Endodermal cell (in vitro differentiated cells): ENCODE data around the gene JAKMIP2. TPM values are rescaled to one million over a fixed set of nuclear protein-coding genes. Genes with fewer than 3 reads are reported as not detected.

ENCODE experiments used
- DNase-seq: peaks from one replicate; pipeline ENCODE4 v3.0.0-alpha.2; 2017
- H3K27ac ChIP-seq: 2 replicates; pipeline ENCODE4 v1.5.1; 2013; ENCODE audit warnings: mild to moderate bottlenecking, low read depth, low read length, moderate library complexity
- H3K27me3 ChIP-seq: 2 replicates; pipeline ENCODE4 v1.6.1; 2013; ENCODE audit warnings: mild to moderate bottlenecking, low read length, moderate library complexity; ENCODE audit not compliant: insufficient read depth, control insufficient read depth, poor library complexity, severe bottlenecking
- H3K36me3 ChIP-seq: 2 replicates; pipeline ENCODE4 v1.7.0; 2013; ENCODE audit warnings: mild to moderate bottlenecking, low read length, moderate library complexity; ENCODE audit not compliant: control insufficient read depth, insufficient read depth
- H3K4me1 ChIP-seq: one replicate; pipeline ENCODE4 v1.7.0; 2013; ENCODE audit warnings: low read length; ENCODE audit not compliant: control insufficient read depth, insufficient read depth
- H3K4me3 ChIP-seq: 2 replicates; pipeline ENCODE4 v1.5.1; 2013; ENCODE audit warnings: mild to moderate bottlenecking, low read length, moderate library complexity
- H3K9ac ChIP-seq: 2 replicates; pipeline ENCODE4 v1.6.1; 2013; ENCODE audit warnings: mild to moderate bottlenecking, low read length, moderate library complexity; ENCODE audit not compliant: poor library complexity, severe bottlenecking; ENCODE audit errors: extremely low read depth
- H3K9me3 ChIP-seq: 2 replicates; pipeline ENCODE4 v1.6.1; 2013; ENCODE audit warnings: mild to moderate bottlenecking, low read length, moderate library complexity; ENCODE audit not compliant: control insufficient read depth
- H3K27ac Mint-ChIP-seq: 2 replicates; pipeline ENCODE4 v1.8.0; 2020; ENCODE audit warnings: mixed read lengths
- H3K27me3 Mint-ChIP-seq: 2 replicates; pipeline ENCODE4 v1.8.0; 2021; ENCODE audit warnings: mild to moderate bottlenecking, mixed read lengths; ENCODE audit not compliant: insufficient read depth
- H3K36me3 Mint-ChIP-seq: 2 replicates; pipeline ENCODE4 v1.8.0; 2020; ENCODE audit warnings: low read depth, mixed read lengths
- H3K4me1 Mint-ChIP-seq: 2 replicates; pipeline ENCODE4 v1.8.0; 2020; ENCODE audit warnings: mixed read lengths
- H3K4me3 Mint-ChIP-seq: 2 replicates; pipeline ENCODE4 v1.8.0; 2020; ENCODE audit warnings: mild to moderate bottlenecking, moderate library complexity, mixed read lengths
- H3K9me3 Mint-ChIP-seq: 2 replicates; pipeline ENCODE4 v1.8.0; 2020; ENCODE audit warnings: mild to moderate bottlenecking, mixed read lengths
- CTCF ChIP-seq: fragments of 200-600 bp; sonication (generic); conservative IDR thresholded peaks from 2 replicates; pipeline ENCODE4 v1.5.0; 2021; ENCODE audit warnings: antibody characterized with exemption, mild to moderate bottlenecking
- WGBS, 2 experiments: methylation state at CpG; one replicate each; pipeline versions ENCODE4 v1.1.5 to v1.1.7; 2013; ENCODE audit warnings: missing lambda C conversion rate in 2 of 2, mixed read lengths in 1 of 2; ENCODE audit not compliant: insufficient coverage in 1 of 2, insufficient read length in 1 of 2; 5-methylcytosine and 5-hydroxymethylcytosine counted together
- total RNA-seq, 2 donors: library from RNA; stranded (reverse); fragmentation: NEBNext Ultra II Directional in 1 of 2; extraction: Animal tissue kit (Norgen Biotek cat#: 25700) in 1 of 2; gene quantifications; 2 replicates in 1 of 2; 3 replicates in 1 of 2; pipeline ENCODE4 v1.2.1, GENCODE V29; 2021

Gene JAKMIP2
- total RNA-seq, 2 donors from 2014 or later = 6.9 to 16.7 TPM

DNA sequence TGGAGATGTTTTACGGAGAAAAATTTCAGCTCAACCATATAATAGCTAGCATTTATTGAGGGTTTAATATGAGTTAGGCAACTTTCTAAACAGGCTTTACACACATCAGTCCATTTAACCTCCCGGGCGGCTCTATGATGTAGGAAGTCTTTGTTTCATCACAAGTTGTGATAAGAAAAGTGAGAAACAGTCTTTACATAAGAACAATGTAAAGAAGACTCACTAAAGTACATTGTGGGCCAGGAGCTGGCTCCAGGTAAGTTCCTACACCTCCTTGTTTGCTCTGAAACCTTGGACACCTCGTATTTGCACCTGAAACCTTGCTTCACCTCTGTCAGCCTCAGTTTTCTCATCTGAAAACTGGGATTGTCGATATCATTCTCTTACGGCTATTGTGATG lies 116.1 kb downstream of the JAKMIP2 start:
- no peak for TF ChIP-seq CTCF
- H3K4me1 ChIP-seq = peaks cover 4% of the 10 kb centered on the region
- no peak overlapping the region for H3K27ac ChIP-seq
- Mint-ChIP-seq H3K4me1 (peaks cover 8% of the 10 kb centered on the region), H3K9me3 (peaks cover 2% of the 10 kb centered on the region), H3K27ac (no peak overlapping the region), H3K36me3 (peaks cover 8% of the 10 kb centered on the region), H3K4me3 (no peak overlapping the region), H3K27me3 (peaks cover 2% of the 10 kb centered on the region)
- WGBS, 2 experiments = 95% methylated on average over 4 of the region's 6 CpGs; no CpG with 5 or more reads in 1 of the 2 experiments
- H3K36me3 ChIP-seq = no peaks in the 10 kb centered on the region
- no peaks in the 10 kb centered on the region for H3K27me3 ChIP-seq
- H3K4me3 ChIP-seq = no peak overlapping the region
- H3K9me3 ChIP-seq = no peaks in the 10 kb centered on the region
- no peak for DNase-seq
- H3K9ac ChIP-seq = no peak overlapping the region

DNA sequence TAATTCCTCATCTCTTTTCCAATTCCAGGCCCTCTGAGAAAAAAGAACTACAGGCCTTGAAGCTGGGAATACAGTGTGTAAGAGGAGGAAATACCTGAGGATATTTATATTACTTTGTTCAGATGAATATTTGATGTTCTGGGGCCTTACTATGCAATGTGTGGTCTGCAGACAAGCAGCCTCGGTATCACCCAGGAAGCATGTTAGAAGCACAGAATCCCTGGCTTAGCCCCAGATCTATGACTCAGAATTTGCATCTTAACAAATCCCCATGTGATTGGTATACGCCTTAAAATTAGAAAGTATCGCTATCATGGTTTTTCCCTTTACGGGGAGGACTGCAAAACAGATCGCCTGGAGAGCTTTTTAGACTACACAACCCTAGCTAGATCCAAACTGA lies 121.0 kb downstream of the JAKMIP2 start:
- Mint-ChIP-seq H3K27ac (no peak overlapping the region), H3K9me3 (peaks cover 3% of the 10 kb centered on the region)
- 92 to 94% methylated on average over 2 to 5 of the region's 5 CpGs for WGBS, 2 experiments

DNA sequence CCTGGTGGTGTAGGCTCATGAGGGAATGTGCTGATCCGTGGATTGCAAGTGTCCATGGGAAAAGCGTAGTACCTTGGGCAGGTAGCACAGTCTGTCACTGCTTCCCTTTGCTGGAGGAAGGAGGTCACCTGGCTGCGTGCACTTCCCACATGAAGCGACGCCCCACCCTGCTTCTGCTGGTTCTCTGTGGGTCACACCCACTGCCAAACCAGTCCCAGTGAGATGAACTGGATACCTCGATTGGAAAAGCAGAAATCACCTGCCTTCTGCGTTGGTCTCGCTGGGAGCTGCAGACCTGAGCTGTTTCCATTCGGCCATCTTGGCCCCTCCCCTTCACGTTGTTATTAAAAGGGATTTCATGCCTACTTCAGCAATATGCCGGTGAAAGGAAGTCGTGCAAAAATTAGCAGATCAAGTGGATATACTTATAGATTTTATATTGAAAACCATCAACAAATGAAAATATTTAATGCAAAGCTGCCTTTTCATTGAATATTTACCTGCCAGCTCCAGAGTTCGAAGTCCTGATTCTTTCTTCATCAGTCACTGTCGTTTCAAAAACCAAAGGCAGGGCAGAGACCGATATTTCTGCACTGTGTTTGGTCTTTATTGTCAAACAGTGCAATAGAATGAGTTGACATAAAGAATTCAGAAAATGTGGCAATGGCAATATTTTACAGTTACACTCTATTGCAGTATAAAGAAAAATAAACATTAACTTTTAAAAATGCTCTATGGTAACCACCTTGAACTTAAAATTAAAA lies 123.2 kb downstream of the JAKMIP2 start:
- H3K27me3 ChIP-seq = no peaks in the 10 kb centered on the region
- Mint-ChIP-seq H3K27me3 (peaks cover 5% of the 10 kb centered on the region), H3K36me3 (peaks cover 13% of the 10 kb centered on the region), H3K4me3 (no peak overlapping the region), H3K27ac (peak overlapping the region; percentile 77), H3K9me3 (peaks cover 21% of the 10 kb centered on the region), H3K4me1 (peaks cover 17% of the 10 kb centered on the region)
- H3K36me3 ChIP-seq = no peaks in the 10 kb centered on the region
- H3K27ac ChIP-seq = no peak overlapping the region
- no peak for DNase-seq
- peaks cover 7% of the 10 kb centered on the region for H3K4me1 ChIP-seq
- no peak overlapping the region for H3K9ac ChIP-seq
- H3K4me3 ChIP-seq = no peak overlapping the region
- WGBS, 2 experiments = 92 to 93% methylated on average over 10 to 15 of the region's 15 CpGs
- no peak for TF ChIP-seq CTCF
- H3K9me3 ChIP-seq = peaks cover 9% of the 10 kb centered on the region

More for the DNA sequence above, 121.0 kb downstream of the JAKMIP2 start:
- H3K27me3 Mint-ChIP-seq = peaks cover 2% of the 10 kb centered on the region
- TF ChIP-seq CTCF = no peak
- no peak overlapping the region for H3K27ac ChIP-seq
- no peaks in the 10 kb centered on the region for H3K27me3 ChIP-seq
- H3K9ac ChIP-seq = no peak overlapping the region
- peaks cover 7% of the 10 kb centered on the region for H3K4me1 ChIP-seq
- no peak overlapping the region for H3K4me3 Mint-ChIP-seq
- no peak overlapping the region for H3K4me3 ChIP-seq
- no peaks in the 10 kb centered on the region for H3K36me3 ChIP-seq
- DNase-seq = no peak
- H3K9me3 ChIP-seq = no peaks in the 10 kb centered on the region
- H3K4me1 Mint-ChIP-seq = peaks cover 16% of the 10 kb centered on the region
- H3K36me3 Mint-ChIP-seq = peaks cover 9% of the 10 kb centered on the region
